K562 (cell line): ENCODE data around the gene STX12. TPM values are rescaled to one million over a fixed set of nuclear protein-coding genes. Genes with fewer than 3 reads are reported as not detected.

ENCODE experiments used
- BRD9 ChIP-seq: fragments of 450-650 bp; IDR thresholded peaks from 2 replicates; pipeline ENCODE4 v1.6.1; 2018; ENCODE audit warnings: low read depth; ENCODE audit not compliant: partially characterized antibody
- CBFB ChIP-seq: sonication (generic); formaldehyde crosslinking; IDR thresholded peaks from 2 replicates; pipeline ENCODE4 v1.4.0; 2020; ENCODE audit warnings: mild to moderate bottlenecking, missing genetic modification reagents
- DPF2 ChIP-seq: fragments of 450-650 bp; IDR thresholded peaks from 2 replicates; pipeline ENCODE4 v1.6.1; 2016
- EP300 ChIP-seq: IDR thresholded peaks from 2 replicates; pipeline ENCODE4 v1.6.1; 2012; ENCODE audit warnings: low read length, improper control_type of control experiment
- ETS2 ChIP-seq: IDR thresholded peaks from 2 replicates; pipeline ENCODE4 v1.6.1; 2016; ENCODE audit warnings: borderline replicate concordance, missing genetic modification characterization, mild to moderate bottlenecking, moderate library complexity, missing compliant biosample characterization; ENCODE audit not compliant: poor library complexity, severe bottlenecking
- EZH2 ChIP-seq: IDR thresholded peaks from 2 replicates; pipeline ENCODE4 v1.6.1; 2012; ENCODE audit warnings: low read depth, mild to moderate bottlenecking, inconsistent platforms, low read length, borderline replicate concordance
- JUN ChIP-seq, 2 experiments: sonication (generic) in 1 of 2; formaldehyde crosslinking in 1 of 2; IDR thresholded peaks; 2 replicates each; pipeline versions ENCODE4 v1.6.1 to v1.8.0; 2012 to 2022; ENCODE audit warnings: borderline replicate concordance in 2 of 2, mild to moderate bottlenecking in 2 of 2, improper control_type of control experiment in 1 of 2, low read depth in 1 of 2, low read length in 1 of 2, missing genetic modification reagents in 1 of 2
- MYC ChIP-seq, 2 experiments: fragments of 250-450 bp in 1 of 2; sonication (Bioruptor Pico) in 1 of 2; IDR thresholded peaks; 2 replicates each; pipeline versions ENCODE4 v1.5.1 to v1.6.1; 2012 to 2021; ENCODE audit warnings: low read depth in 2 of 2, borderline replicate concordance in 1 of 2, improper control_type of control experiment in 1 of 2, low read length in 1 of 2, mild to moderate bottlenecking in 1 of 2, moderate library complexity in 1 of 2
- RAD21 ChIP-seq, 2 experiments: fragments of 250-450 bp in 1 of 2; fragments of 450-650 bp in 1 of 2; sonication (Bioruptor Pico) in 1 of 2; formaldehyde crosslinking in 1 of 2; IDR thresholded peaks in 1 of 2; conservative IDR thresholded peaks in 1 of 2; 2 replicates each; pipeline versions ENCODE4 v1.4.0 to v1.8.0; 2020 to 2022; ENCODE audit warnings: mild to moderate bottlenecking in 2 of 2, moderate library complexity in 1 of 2
- RB1 ChIP-seq: fragments of 450-650 bp; IDR thresholded peaks from 2 replicates; pipeline ENCODE4 v1.6.1; 2017; ENCODE audit warnings: low read depth, mild to moderate bottlenecking
- SMARCA4 ChIP-seq: fragments of 450-650 bp; IDR thresholded peaks from 2 replicates; pipeline ENCODE4 v1.6.1; 2016
- SP1 ChIP-seq: sonication (generic); formaldehyde crosslinking; IDR thresholded peaks from 2 replicates; pipeline ENCODE4 v1.8.1; 2022; ENCODE audit warnings: mild to moderate bottlenecking, missing genetic modification reagents
- SRF ChIP-seq, 2 experiments: fragments of 250-450, 450-650 bp in 1 of 2; sonication (Bioruptor Pico) in 1 of 2; sonication (generic) in 1 of 2; formaldehyde crosslinking; IDR thresholded peaks; 2 replicates each; pipeline versions ENCODE4 v1.5.0 to v1.5.1; 2020 to 2022; ENCODE audit warnings: mild to moderate bottlenecking in 1 of 2, missing genetic modification reagents in 1 of 2
- ZEB2 ChIP-seq: fragments of 450-650 bp; IDR thresholded peaks from 2 replicates; pipeline ENCODE4 v1.6.1; 2016
- ZNF133 ChIP-seq: fragments of 250-450 bp; sonication (Bioruptor Pico); IDR thresholded peaks from 2 replicates; pipeline ENCODE4 v1.4.0; 2020; ENCODE audit warnings: mild to moderate bottlenecking
- ZNF232 ChIP-seq: sonication (generic); formaldehyde crosslinking; IDR thresholded peaks from 2 replicates; pipeline ENCODE4 v1.8.0; 2022; ENCODE audit warnings: mild to moderate bottlenecking, missing genetic modification reagents
- polyA plus RNA-seq, 8 experiments: library from polyadenylated mRNA; depleted of rRNA in 4 of 8; stranded (reverse) in 5 of 8; unstranded in 3 of 8; fragments of >200 nt; fragmentation: Nextera tagmentation in 2 of 8; fragmentation: Illumina TruSeq in 1 of 8; extraction: Ambion mirVana in 2 of 8; extraction: Trizol in 1 of 8; gene quantifications; 2 replicates each; pipeline versions ENCODE4 v1.2.1 to v1.2.3, GENCODE V29; 2011 to 2014; ENCODE audit warnings: inconsistent platforms in 1 of 8, missing spikeins in 1 of 8
- total RNA-seq, 7 experiments: library from RNA; depleted of rRNA in 6 of 7; stranded (reverse); fragments of >200 nt in 6 of 7; fragmentation: Illumina TruSeq in 2 of 7; extraction: Trizol in 2 of 7; gene quantifications; 2 replicates each; pipeline versions ENCODE4 v1.2.1 to v1.2.3, GENCODE V29; 2011 to 2021; ENCODE audit warnings: low replicate concordance in 1 of 7
- TF ChIP-seq, protein P1 (sequence below), 2 experiments: fragments of 450-650 bp; IDR thresholded peaks; 2 replicates each; pipeline ENCODE4 v1.6.1; 2018; ENCODE audit warnings: mild to moderate bottlenecking in 2 of 2, low read depth in 1 of 2; ENCODE audit not compliant: partially characterized antibody in 2 of 2
- TF ChIP-seq, protein P2 (sequence below): sonication (generic); formaldehyde crosslinking; IDR thresholded peaks from 2 replicates; pipeline ENCODE4 v1.8.0; 2022; ENCODE audit warnings: missing genetic modification reagents, mild to moderate bottlenecking, moderate library complexity, borderline replicate concordance
- TF ChIP-seq, protein P3 (sequence below): fragments of 450-650 bp; formaldehyde crosslinking; IDR thresholded peaks from 2 replicates; pipeline ENCODE4 v1.4.0; 2020; ENCODE audit warnings: mild to moderate bottlenecking, moderate library complexity

Gene STX12
- total and polyA plus RNA-seq, 9 of the 15 experiments (the other 6 are each of a cell fraction or from before 2014, with no cell fraction given): 16.9 to 31.3 (median 25.7) TPM

DNA sequence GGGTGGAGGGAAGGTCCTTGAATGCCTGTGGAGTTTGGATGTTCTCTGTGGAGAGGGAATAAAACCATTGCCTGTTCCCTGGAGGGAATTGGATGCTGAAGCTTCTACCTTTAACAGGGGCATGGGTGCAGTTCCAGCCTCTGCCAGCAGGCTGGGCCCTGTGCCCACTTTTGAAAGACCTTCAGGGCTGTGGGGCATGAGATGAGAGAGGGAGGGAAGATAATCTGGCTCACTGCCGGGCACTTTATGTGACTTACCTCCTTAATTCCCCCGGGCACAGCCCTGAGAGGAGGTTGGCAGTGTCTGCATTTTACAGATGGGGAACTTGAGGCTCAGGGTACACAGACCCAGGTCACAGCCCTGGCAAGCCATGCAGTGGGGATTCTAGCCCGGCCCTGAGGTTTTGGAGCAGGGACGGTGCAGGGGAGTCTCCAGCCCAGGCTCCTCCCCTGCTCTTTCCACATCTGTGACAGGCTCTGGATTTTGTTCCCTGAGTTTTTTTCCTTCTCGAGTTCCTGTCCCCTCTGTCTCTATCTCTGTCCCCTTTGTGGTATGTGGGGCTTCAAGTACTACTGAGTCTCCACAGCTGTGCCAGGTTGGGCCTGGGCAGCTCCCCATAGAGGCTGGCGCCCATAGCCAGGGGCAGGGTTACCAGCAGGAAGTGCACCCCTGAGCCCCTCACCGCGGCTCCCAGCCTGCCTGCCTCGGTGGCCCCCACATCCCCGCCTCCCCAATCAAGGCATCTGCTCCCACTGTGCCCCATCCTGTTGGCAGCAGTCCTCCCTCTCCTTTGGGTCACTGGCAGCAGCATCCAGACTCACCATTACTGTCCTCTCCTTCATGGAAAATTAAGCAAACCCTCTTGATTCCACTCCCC is 85.3 kb downstream of the STX12 start (continued):
- TF ChIP-seq EP300 (peak; percentile 54; the same call in 1 of the 2 replicates), SRF (CRISPR knock-in tag; IDR thresholded peaks at IDR 0.05) (peak in 1 of 2 experiments; percentile 50; a peak in 1 of 4 replicates), RB1 (peak; percentile 62; the same call in 1 of the 2 replicates), SMARCA4 (peak; percentile 19; the same call in 1 of the 2 replicates), ZNF133 (CRISPR knock-in tag) (no peak), DPF2 (no peak), RAD21 (CRISPR knock-in tag; conservative IDR thresholded peaks at IDR 0.05 in 1 of 2, IDR thresholded peaks at IDR 0.05 in 1 of 2) (peak; percentile 98 to 99), SP1 (CRISPR knock-in tag) (peak; percentile 53; the same call in 1 of the 2 replicates), ETS2 (tag) (no peak), ZNF232 (CRISPR knock-in tag) (no peak), BRD9 (peak; percentile 45), CBFB (CRISPR knock-in tag) (no peak), ZEB2 (no peak), EZH2 (no peak), JUN (IDR thresholded peaks at IDR 0.05; ENCODE audit: borderline replicate concordance, low read depth, low read length) (no peak), JUN (CRISPR knock-in tag; IDR thresholded peaks at IDR 0.05; ENCODE audit: borderline replicate concordance) (0 out of 2 replicates have a peak, but pooled peaks have one; percentile 68), MYC (IDR thresholded peaks at IDR 0.05; ENCODE audit: low read depth, low read length) (peak; percentile 74), MYC (CRISPR knock-in tag; IDR thresholded peaks at IDR 0.05; ENCODE audit: borderline replicate concordance, low read depth) (0 out of 2 replicates have a peak, but pooled peaks have one; percentile 22)
- TF ChIP-seq, protein P1, sequence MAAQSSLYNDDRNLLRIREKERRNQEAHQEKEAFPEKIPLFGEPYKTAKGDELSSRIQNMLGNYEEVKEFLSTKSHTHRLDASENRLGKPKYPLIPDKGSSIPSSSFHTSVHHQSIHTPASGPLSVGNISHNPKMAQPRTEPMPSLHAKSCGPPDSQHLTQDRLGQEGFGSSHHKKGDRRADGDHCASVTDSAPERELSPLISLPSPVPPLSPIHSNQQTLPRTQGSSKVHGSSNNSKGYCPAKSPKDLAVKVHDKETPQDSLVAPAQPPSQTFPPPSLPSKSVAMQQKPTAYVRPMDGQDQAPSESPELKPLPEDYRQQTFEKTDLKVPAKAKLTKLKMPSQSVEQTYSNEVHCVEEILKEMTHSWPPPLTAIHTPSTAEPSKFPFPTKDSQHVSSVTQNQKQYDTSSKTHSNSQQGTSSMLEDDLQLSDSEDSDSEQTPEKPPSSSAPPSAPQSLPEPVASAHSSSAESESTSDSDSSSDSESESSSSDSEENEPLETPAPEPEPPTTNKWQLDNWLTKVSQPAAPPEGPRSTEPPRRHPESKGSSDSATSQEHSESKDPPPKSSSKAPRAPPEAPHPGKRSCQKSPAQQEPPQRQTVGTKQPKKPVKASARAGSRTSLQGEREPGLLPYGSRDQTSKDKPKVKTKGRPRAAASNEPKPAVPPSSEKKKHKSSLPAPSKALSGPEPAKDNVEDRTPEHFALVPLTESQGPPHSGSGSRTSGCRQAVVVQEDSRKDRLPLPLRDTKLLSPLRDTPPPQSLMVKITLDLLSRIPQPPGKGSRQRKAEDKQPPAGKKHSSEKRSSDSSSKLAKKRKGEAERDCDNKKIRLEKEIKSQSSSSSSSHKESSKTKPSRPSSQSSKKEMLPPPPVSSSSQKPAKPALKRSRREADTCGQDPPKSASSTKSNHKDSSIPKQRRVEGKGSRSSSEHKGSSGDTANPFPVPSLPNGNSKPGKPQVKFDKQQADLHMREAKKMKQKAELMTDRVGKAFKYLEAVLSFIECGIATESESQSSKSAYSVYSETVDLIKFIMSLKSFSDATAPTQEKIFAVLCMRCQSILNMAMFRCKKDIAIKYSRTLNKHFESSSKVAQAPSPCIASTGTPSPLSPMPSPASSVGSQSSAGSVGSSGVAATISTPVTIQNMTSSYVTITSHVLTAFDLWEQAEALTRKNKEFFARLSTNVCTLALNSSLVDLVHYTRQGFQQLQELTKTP (IDR thresholded peaks at IDR 0.05; ENCODE audit: low read depth in 1 of 2, partially characterized antibody in 2 of 2): no peak
- TF ChIP-seq, protein P2, sequence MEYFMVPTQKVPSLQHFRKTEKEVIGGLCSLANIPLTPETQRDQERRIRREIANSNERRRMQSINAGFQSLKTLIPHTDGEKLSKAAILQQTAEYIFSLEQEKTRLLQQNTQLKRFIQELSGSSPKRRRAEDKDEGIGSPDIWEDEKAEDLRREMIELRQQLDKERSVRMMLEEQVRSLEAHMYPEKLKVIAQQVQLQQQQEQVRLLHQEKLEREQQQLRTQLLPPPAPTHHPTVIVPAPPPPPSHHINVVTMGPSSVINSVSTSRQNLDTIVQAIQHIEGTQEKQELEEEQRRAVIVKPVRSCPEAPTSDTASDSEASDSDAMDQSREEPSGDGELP (CRISPR knock-in tag): peak; percentile 48; the same call in 1 of the 2 replicates
- TF ChIP-seq, protein P3, sequence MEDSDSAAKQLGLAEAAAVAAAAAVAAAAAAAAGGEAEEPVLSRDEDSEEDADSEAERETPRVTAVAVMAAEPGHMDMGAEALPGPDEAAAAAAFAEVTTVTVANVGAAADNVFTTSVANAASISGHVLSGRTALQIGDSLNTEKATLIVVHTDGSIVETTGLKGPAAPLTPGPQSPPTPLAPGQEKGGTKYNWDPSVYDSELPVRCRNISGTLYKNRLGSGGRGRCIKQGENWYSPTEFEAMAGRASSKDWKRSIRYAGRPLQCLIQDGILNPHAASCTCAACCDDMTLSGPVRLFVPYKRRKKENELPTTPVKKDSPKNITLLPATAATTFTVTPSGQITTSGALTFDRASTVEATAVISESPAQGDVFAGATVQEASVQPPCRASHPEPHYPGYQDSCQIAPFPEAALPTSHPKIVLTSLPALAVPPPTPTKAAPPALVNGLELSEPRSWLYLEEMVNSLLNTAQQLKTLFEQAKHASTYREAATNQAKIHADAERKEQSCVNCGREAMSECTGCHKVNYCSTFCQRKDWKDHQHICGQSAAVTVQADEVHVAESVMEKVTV (CRISPR knock-in tag): peak; percentile 95
